Suprapubic skin (tissue), 4 donors: ENCODE measurements around the gene UBTD2. TPM values are rescaled to one million over a fixed set of nuclear protein-coding genes. Genes with fewer than 3 reads are reported as not detected.

Experiments
- DNase-seq, 2 donors: peaks; one replicate each; pipeline ENCODE4 v3.0.0-alpha.2; 2019; ENCODE audit warnings: low spot score in 2 of 2
- H3K27ac ChIP-seq: fragments of 200-600 bp; sonication (generic); one replicate; pipeline ENCODE4 v1.5.1; 2019
- H3K27me3 ChIP-seq: fragments of 200-600 bp; sonication (generic); one replicate; pipeline ENCODE4 v1.5.1; 2019
- H3K36me3 ChIP-seq: fragments of 200-600 bp; sonication (generic); one replicate; pipeline ENCODE4 v1.5.1; 2019
- H3K4me1 ChIP-seq: fragments of 200-600 bp; sonication (generic); one replicate; pipeline ENCODE4 v1.5.1; 2019
- H3K4me3 ChIP-seq: fragments of 200-600 bp; sonication (generic); one replicate; pipeline ENCODE4 v1.5.1; 2019; ENCODE audit warnings: mild to moderate bottlenecking
- H3K9me3 ChIP-seq: fragments of 200-600 bp; sonication (generic); one replicate; pipeline ENCODE4 v1.5.1; 2019
- CTCF ChIP-seq, 2 donors: fragments of 200-600 bp in 1 of 2; fragments of 450-650 bp in 1 of 2; sonication (generic) in 1 of 2; IDR thresholded peaks; one replicate each; pipeline ENCODE4 v1.5.1; 2016 to 2019; ENCODE audit warnings: antibody characterized with exemption in 2 of 2, mild to moderate bottlenecking in 1 of 2, moderate library complexity in 1 of 2
- EP300 ChIP-seq: sonication (generic); formaldehyde crosslinking; IDR thresholded peaks from one replicate; pipeline ENCODE4 v1.6.1; 2017; ENCODE audit warnings: antibody characterized with exemption
- POLR2A ChIP-seq, 2 donors: fragments of 450-650 bp; IDR thresholded peaks; one replicate each; pipeline ENCODE4 v1.6.1; 2017; ENCODE audit warnings: antibody characterized with exemption in 2 of 2, mild to moderate bottlenecking in 2 of 2, moderate library complexity in 2 of 2
- POLR2AphosphoS5 ChIP-seq, 3 donors: sonication (generic); formaldehyde crosslinking; IDR thresholded peaks; one replicate each; pipeline ENCODE4 v1.6.1; 2017; ENCODE audit warnings: antibody characterized with exemption in 3 of 3
- WGBS: methylation state at CpG from one replicate; pipeline ENCODE4 v1.1.5; 2018; 5-methylcytosine and 5-hydroxymethylcytosine counted together
- total RNA-seq, 4 donors: library from RNA; depleted of rRNA; stranded (reverse); fragments of >200 nt; gene quantifications; one replicate each; pipeline ENCODE4 v1.1.0, GENCODE V29; 2016

UBTD2 gene
- total RNA-seq, 4 donors from 2014 or later: 7.0 to 14.6 (median 12.8) TPM

- H3K27me3 ChIP-seq: no peaks in the 10 kb centered on the region
- no peak overlapping the region for H3K27ac ChIP-seq
- H3K36me3 ChIP-seq: no peaks in the 10 kb centered on the region
- peaks cover 25% of the 10 kb centered on the region for H3K4me1 ChIP-seq
- DNase-seq: no peak
- no peaks in the 10 kb centered on the region for H3K9me3 ChIP-seq
- WGBS: 72% methylated on average over 5 of the region's 5 CpGs
- no peak overlapping the region for H3K4me3 ChIP-seq
- no peak for TF ChIP-seq POLR2AphosphoS5 (IDR thresholded peaks at IDR 0.05)
- no peak for TF ChIP-seq POLR2A (IDR thresholded peaks at IDR 0.05)
- no peak for TF ChIP-seq CTCF (IDR thresholded peaks at IDR 0.05)
- no peak for TF ChIP-seq EP300
Observed at GRCh38 chr5:172162987-172163343, 120.6 kb downstream of the UBTD2 start.

GRCh38 chr5:172162323-172162986, 121.1 kb downstream of the UBTD2 start:
- no peaks in the 10 kb centered on the region for H3K36me3 ChIP-seq

GRCh38 chr5:172160506-172160905, 123.1 kb downstream of the UBTD2 start:
- H3K27me3 ChIP-seq: no peaks in the 10 kb centered on the region
- no peaks in the 10 kb centered on the region for H3K9me3 ChIP-seq
- DNase-seq: no peak
- peaks cover 19% of the 10 kb centered on the region for H3K4me1 ChIP-seq
- no peak overlapping the region for H3K4me3 ChIP-seq
- 71% methylated on average over 9 of the region's 9 CpGs for WGBS
- no peaks in the 10 kb centered on the region for H3K36me3 ChIP-seq
- no peak overlapping the region for H3K27ac ChIP-seq
- no peak for TF ChIP-seq POLR2AphosphoS5 (IDR thresholded peaks at IDR 0.05)
- no peak for TF ChIP-seq EP300

More at GRCh38 chr5:172162323-172162986, 121.1 kb downstream of the UBTD2 start:
- Histone ChIP-seq H3K27ac (no peak overlapping the region), H3K27me3 (no peaks in the 10 kb centered on the region), H3K4me1 (peaks cover 21% of the 10 kb centered on the region), H3K9me3 (no peaks in the 10 kb centered on the region), H3K4me3 (no peak overlapping the region)
- DNase-seq: no peak
- no peak for TF ChIP-seq POLR2AphosphoS5 (IDR thresholded peaks at IDR 0.05)
- TF ChIP-seq EP300: no peak
- no peak for TF ChIP-seq CTCF (IDR thresholded peaks at IDR 0.05)
- no peak for TF ChIP-seq POLR2A (IDR thresholded peaks at IDR 0.05)
- WGBS: 95% methylated on average over 5 of the region's 5 CpGs

Other genes with a start within 250 kb of the UBTD2 start
- 10 to 100 TPM; 29.0 to 49.6 (median 36.9) TPM for gene STK10, start 95.5 kb downstream of the UBTD2 start, total RNA-seq
- not detected for gene EFCAB9, start 89.6 kb downstream of the UBTD2 start, total RNA-seq
- 10 to 100 TPM; 29.1 to 42.1 (median 31.3) TPM for gene SH3PXD2B, start 170.8 kb upstream of the UBTD2 start, total RNA-seq